Stimulated activated naive CD8-positive, alpha-beta T cell treated with anti-CD3 and anti-CD28 coated beads, Interleukin-15, Interleukin-2, amounts not matched to agents 100 U/mL and 50 U/mL, for 24 hours (primary cell): ENCODE measurements around the gene NHS.
A peak's percentile ranks its signal among the peaks of the same experiment; 100 is the strongest.

Experiments
- ATAC-seq: fragments of 150-1000 bp; cut with Tn5 transposase; one replicate; pipeline ENCODE4 v1.10.0; 2021
- DNase-seq: peaks from one replicate; pipeline ENCODE4 v3.0.0; 2021

Gene NHS

DNA sequence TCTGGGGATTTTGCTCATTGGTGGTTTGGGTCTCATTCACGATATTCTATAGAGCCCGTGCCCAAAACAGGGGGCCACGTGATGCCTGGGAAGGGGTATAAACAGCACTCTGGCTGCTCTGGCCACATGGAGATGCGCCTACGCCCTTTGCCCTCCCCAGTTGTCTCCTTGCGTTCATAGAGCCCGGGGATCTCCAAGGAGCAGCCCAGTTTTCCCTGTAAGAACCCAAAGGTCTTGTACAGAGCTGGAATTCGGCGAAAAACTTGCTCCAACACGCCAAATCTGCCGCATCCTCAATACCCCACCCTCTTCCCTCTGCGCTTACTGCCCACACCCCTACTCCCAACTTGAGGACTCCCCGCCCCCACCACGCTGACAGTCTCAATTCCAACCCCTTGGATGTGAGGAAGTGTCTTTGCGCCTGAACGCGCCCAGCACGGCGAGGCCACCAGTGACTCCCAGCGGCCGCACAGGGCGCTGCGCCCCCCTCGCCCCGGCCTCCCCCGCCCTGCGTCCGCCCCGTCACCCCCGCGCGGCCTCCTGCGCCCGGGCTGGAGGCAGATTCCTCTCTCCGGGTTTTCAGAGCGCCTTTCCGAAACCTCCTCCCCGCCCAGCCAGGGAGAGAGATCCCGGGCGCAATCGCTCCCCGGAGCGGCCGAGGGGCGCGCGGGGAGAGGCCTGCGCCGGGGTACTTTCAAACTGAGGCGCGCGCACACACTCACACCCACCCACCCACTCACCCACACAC, at the start of gene NHS:
Gene NHS, plus strand, starts transcription at position 582 of the 748 bp plus-strand sequence. CDS start 558 bp downstream, outside the sequence.
- ATAC-seq, result no peak
- peak; percentile 23 for DNase-seq

DNA sequence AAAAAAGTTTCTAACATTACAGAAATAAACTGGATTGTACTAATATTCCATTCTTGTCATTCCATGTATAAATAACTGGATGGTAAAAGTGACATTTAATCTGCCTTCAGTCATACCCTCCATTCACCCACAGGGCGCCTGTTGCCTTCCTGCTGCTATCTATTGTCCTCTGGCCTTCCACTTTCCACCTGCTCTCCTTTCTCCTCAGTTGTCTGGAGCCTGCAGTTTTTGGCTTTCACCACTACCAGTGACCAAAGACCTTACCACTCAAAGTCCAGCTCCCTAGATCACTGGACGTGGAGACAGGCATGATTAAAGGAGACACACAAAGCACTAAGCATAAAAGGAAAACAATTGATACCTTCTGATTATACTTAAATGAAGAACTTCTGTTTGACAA, 46.2 kb upstream of the NHS start:
- ATAC-seq (no peak), DNase-seq (no peak)

DNA sequence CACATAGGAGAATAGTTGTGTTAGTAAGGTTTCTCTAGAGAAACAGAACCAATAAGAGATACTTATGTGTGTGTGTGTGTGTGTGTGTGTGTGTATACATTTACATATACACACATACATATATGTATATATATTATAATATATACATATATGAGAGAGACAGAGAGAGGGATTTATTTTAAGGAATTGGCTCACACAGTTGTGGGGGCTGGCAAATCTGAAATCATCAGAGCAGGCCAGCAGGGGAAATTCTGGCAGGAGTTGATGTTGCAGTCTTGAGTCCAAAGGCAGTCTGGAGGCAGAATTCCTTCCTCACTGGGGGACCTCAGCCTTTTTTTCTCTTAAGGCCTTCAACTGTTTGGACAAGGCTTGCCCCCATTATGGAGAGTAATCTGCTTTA, 38.6 kb upstream of the NHS start:
- DNase-seq, result no peak

DNA sequence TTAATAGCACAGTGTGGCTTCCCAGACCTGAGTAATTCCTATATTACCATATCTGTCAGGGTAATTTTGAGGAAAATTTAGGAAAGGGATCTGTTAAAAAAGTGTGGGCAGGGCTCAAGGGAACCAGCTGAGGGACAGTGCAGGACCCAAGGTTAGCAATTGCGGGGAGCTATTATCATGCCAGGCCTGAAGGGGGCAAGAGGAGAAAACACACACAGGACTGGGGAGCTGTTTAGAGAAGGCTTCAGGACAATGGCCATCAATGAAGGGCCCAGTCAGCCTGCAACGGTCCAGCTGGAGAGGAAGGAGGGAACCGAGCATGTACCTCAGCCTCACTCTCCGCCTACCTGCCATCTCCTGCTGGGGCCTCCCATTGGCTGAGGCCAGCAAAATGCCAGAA, 19.0 kb upstream of the NHS start:
- DNase-seq (no peak), ATAC-seq (no peak)

More for the DNA sequence above, 38.6 kb upstream of the NHS start:
- no peak for ATAC-seq

DNA sequence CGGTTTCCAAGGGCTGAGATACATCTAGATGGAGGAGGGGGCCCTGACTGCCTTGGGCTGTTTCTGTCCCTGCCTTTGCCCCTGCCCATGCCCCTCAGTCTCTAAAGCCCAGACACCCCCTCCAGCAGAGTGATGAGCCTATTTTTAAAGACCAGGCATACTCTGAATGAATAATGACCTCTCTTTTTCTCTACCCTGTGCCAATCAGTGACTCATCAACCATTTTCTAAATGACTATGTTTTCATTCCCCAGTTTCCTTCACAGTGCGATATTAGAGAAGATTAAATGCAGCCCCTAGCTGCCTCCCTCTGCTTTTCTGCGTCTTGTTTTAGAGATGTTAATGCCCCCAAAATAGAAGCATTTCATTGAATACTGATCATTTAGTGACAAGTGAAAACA, 15.5 kb upstream of the NHS start:
- ATAC-seq (no peak), DNase-seq (no peak)

DNA sequence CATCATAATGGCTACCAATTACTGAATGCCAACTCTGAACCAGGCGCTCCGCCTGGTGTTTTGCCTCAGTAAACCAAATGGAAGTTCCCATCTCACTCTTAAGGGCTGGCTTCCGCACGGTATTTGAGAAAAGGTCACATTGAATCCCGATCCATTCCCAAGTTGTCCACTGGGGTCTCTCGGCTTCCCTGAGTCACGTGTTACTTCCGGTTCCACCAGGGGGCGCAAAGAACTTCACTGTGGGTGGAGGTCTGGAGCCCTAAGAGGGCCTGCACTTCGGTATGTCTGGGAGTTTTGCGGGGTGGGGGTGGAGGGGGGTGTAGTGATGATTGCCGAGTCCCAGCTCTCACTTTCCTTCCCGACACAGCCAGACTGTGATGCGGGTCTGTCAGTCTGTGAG, 13.4 kb upstream of the NHS start:
- peak; percentile 12 for DNase-seq

DNA sequence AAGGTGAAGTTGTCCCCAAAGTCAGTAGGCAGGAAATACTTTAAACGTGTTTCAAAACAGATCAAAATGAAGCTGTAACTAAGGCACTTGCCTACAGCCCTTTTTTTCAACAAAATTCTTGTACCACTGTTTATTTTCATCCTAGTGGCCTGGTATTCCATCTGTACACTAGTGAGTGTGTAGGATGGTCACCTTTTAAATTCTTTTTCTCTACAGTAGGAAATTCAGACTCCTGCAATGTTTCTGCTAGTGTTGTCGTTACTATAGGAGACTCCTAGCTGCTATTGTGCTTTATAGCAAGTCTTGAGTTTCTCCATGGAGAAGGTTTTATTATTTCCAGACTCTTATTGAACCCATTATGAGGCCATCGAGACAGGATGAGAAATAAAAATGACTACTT, 7.0 kb upstream of the NHS start:
- no peak for ATAC-seq
- no peak for DNase-seq

More for the DNA sequence above, 13.4 kb upstream of the NHS start:
- ATAC-seq, result no peak

DNA sequence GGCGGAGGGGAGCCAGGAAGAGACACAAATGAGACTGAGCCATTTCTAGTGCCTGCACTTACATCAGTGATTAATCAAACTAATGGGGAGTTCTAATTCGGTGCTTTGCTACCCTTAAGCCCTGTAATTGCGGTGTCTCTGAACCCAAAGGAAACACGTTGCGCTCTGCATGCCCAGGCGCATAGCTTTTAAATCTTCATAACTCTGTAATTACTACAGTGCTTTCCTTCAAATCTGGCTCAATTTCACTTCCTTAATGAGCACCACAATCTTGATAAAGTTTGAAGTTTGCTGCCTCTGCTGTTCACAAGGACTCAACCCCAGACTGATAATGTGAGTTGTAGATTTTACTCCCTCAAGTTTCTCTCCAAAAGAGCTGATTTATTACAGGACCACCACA, 5.7 kb upstream of the NHS start:
- ATAC-seq, result no peak
- no peak for DNase-seq

DNA sequence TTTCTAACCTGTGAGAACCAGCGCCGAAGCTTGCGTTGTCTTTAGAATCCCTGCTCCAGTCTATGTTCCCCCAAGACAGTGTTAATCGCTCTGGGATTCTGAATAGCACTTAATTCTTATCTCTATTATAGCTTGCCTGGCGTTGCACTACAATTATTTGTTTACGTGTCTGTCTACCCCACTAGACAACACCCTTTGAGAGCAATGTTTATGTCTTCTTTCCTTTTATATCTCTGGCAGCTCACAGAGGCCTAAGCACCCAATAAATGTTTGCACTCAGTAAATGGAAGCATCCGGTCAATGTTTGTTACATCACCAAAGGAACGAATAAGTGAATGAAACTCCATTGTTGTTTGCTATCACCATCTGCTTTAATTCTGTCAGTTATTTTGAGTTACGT, 4.8 kb upstream of the NHS start:
- DNase-seq (no peak), ATAC-seq (no peak)

DNA sequence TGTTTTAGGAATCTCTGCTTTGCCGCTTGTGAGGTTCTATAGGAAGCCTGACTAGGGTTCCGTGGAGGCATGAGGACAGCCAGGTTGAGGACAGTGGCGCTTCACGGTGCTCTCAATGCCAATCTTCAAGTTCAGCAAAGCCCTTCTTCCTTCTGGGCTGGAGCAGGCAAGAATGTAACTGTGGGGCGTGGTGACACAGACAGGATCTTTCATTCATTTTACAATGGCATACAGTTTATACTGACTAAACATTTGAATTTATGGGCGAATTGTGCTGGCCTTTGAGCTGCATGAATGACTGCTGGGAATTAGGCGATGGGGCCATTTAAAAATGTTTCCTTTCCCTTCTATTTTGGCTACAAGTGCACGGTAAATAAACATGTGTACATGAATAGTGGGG, 2.9 kb upstream of the NHS start:
- ATAC-seq, result no peak
- DNase-seq, result no peak

DNA sequence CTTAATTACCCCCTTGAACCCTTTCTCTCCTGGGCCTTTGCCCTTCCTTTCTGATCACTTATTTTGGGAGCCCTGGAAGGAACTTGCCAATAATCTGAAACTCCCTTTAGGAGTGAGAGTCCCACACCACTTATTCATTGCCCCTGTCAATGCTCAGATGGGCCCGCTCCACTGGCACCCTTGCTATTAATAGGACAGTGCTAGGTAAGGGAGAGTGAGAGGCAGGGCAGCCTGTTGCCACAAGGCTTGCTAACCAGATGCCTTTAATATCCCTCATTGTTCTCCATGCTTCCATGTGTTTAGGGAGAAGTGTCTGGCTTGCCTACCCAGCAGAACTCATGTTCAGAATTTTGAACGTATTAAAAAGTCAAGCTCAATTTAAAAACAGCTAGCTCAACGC, 1.7 kb upstream of the NHS start:
- no peak for DNase-seq
- no peak for ATAC-seq

DNA sequence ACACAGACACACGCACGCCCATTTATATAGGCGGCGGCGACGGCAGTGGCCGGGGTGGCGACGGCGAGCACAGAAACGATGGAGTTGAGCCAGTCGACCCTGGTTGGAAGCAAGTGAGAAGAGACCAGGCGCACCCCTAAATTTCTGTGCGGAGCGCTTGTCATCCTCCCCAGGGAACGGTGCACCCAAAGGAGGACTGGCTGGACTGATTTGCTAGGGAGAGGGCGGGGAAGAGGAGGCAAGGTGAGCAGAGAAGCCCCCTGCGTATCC, 302 bp downstream of the NHS start:
- ATAC-seq, result no peak
- no peak for DNase-seq

DNA sequence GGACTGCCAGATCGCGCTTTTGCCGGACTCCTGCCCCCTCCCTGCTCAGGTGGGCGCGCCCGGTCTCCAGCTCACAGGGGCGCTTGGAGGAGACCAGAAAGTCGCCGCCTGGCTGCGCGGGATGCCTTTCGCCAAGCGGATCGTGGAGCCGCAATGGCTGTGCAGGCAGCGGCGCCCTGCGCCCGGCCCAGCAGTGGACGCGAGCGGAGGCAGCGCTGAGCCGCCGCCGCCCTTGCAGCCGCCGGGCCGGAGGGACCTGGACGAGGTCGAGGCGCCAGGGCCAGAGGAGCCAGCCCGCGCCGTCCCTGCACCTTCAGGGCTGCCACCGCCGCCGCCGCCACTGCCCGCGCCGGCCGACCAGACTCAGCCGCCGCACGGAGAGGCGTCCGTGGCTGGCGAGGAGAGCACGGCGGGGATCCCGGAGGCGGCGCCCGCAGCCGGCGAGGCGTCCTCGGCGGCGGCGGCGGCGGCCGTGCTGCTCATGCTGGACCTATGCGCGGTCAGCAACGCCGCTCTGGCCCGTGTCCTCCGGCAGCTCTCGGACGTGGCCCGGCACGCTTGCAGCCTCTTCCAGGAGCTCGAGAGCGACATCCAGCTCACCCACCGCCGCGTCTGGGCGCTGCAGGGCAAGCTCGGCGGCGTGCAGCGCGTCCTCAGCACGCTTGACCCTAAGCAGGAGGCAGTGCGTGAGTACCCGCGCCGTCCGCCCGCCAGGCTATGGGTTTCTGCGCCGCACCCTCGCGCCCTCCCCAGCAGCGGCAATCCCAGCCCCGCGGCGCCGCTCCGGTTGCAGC, 834 bp downstream of the NHS start:
- ATAC-seq (no peak), DNase-seq (peak; percentile 3)

DNA sequence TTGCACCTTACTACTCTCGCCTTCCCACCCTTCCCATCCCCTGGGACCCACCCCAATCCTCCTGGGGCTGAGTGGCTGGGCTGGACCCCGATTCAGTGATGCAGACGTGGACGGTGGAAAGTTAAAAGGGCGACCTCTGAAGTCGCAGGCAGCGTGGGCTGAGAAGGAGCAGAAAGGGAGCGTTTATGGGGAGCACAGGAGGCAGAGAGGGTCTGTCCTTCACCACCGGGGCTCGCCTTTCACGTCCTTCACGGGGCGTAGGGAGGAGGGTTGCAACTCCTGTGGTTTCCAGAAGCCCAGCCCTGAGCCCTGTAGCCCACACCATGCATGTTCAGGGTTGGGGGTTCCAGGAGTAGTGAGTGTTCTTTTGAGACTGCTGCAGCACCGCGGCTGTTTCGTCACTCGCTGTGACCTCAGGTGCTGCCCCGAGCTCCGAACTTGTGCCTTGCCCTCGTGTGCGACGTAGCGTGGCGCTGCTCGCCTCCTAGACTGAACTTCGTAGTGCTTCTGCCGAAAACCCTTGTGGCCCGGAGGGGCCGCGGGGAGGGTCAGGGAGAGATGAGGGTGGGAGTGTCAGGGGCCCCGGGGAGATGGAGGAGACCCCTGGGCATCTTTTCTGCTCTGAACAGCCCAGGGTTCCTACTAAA, 1.6 kb downstream of the NHS start:
- DNase-seq, result peak; percentile 14
- no peak for ATAC-seq

DNA sequence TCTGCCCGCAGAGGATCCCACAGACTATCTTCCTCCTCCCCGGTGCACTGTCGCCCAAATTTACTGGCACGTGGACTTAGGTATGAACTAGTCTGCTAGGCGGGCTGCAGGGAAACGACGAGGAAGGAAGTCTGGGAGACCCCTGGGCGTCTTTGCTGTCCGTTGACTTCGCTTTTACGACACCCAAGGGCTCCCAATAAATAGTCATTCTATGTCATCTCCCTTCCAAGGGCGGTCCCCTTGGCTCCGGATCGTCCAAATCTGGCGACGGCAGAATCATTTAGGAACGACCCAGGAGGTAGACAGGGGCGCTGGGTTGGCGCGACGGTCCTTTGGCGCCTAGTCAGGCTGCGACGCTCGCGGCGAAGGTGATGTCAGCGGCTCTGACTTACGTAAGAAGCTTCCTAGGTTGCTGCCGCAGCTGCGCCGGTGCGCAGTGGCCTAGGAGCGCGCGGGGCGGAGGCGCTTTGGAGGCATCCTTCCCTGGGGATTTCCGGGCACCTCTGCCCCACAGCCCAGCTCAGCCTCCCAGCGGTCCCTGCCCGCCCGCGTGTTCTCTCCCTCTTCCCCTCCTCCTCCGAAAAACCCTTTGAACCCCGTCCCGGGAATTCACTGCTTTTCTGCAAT, 2.2 kb downstream of the NHS start:
- ATAC-seq, result peak; percentile 67
- DNase-seq, result peak; percentile 30

DNA sequence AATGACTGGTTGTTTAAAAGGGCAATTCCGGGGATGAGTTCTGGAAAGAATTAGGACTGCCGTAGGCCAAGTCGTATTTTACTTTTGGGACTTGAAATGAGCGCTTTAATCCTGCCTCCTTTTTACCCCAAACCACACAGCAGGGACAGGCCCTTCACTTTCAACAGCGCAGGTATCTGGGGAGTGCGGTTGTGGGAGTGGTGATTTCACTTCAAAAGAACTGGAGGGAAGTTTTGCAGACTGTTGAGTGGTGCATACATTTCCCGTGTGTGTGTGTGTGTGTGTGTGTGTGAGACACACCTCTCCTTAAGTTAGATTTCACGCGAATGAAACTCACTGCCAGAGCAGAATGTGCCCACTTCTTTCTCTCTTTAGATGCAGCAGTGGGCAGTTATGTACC, 2.8 kb downstream of the NHS start:
- peak; percentile 87 for ATAC-seq
- peak; percentile 11 for DNase-seq

DNA sequence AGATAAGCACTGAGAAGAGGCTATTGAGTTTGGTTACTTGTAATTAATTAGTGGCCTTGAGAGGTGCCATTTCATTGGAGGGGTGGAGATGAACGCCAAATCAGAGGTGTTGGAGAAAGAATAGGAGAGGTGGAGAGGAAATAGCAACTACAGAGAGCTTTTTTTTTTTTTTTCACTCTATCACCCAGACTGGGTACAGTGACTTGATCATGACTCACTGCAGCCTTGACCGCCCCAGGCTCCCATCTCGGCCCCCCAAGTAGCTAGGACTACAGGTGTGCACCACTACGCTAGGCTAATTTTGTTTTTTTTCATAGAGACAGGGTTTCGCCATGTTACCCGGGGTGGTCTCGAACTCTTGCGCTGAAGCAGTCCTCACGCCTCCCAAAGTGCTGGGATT, 5.2 kb downstream of the NHS start:
- no peak for DNase-seq
- no peak for ATAC-seq

DNA sequence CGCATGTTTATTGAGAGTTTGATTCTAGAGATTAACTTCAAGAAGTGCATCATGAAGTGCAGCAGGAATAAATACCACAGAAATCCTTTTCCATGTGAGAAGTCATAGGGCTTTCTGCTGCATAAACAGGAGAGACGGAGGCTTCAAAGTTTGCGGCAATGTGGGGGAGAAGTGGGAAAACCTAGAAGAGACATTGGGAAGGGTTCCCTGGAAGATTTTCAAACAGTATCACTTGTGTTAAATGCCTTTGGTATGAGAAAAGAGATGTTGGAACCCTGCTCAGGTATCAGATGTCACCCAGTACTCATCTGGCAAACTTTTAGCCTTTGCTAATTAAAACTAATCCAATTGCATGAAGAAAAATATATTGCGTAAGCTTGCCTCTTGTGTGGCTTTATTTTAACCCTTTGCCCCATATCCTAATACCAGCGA, 15.4 kb downstream of the NHS start:
- no peak for ATAC-seq
- DNase-seq, result no peak

DNA sequence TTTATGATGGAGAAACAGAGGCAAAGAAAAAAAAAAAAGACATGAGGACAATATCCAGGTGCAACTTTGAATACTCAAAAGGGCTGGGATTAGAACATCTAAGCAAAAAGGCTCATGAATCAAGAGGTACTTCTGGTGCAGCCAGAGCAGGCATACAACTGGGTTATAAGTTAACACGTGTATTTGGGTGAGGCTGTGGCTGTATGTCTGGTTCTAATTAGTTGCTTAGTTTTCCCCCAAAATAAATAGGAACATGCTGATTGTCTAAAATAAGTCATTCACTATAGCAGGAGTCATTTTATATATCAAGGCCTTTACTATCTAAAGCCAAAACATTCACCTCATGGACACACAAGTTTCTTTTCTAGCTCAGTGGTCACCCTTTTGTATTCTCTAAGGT, 20.2 kb downstream of the NHS start:
- no peak for DNase-seq
- ATAC-seq, result no peak

DNA sequence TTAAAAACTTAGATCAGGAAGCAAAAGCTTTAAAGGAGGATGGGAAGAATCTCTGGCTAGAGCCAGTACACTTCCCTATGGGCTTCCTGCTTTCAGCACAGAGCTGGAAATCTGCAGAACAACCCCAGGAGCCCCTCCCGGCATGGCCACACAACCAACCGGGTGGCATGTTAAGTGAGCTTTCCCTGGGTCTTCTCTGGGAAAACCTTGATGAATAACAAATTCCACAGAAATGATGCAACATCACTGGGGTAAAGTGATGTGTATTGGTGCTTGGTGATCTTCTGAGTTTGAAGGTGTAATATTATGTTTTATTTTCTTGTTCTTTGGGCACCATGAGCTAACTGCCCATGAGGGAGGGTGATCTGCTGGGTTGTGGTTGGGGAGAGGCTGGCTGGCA, 22.1 kb downstream of the NHS start:
- DNase-seq (no peak), ATAC-seq (no peak)

DNA sequence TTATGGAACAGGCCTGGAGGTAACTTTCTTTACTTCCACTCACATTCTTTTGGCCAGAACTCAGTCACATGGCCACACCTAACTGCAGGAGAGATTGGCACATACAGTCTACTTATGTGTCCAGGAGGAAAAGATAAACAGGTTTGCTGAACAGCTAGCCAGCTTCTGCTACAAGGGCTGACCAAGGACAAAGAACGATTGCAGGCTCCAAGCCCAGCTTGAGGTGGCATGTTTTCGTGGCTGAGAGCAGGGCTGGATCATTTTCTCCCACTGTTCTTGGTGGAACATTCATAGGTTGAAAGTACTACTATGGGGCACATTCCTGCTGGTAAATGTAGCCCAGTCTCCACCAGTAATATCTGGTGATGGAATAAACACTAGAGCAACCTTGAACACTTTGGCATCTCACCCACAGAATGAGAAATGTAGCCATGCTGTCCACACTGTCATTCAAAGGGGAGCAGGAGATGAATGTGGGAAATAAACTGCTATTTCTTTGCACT, 28.2 kb downstream of the NHS start:
- ATAC-seq (no peak), DNase-seq (no peak)

DNA sequence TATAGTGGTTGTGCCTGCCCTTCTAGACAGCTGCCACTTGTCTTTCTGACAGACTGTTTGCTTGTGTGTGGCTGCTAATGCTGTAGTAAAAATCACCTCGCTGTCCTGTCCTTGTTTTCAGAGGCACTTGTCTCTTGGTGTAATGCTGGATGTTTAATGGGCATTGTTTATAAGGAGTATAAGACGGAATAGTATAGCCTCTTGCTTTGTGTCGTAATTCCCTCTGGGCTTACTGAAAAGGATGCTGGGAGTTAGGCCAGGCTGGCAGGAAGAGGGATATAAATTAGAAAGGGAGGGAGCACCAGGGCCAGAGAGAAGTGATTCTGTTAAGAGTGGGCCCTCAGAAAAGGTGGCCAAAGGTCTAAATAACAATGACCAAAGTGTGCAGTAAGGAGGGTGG, 29.0 kb downstream of the NHS start:
- ATAC-seq (no peak), DNase-seq (no peak)
